Measurements from ENCODE around the gene DMP1.

- no peak for TF ChIP-seq EZH2phosphoT487 (IDR thresholded peaks at IDR 0.05; ENCODE audit: low read length)
- TF ChIP-seq CTCF (IDR thresholded peaks at IDR 0.05; ENCODE audit: low read length): no peak
- TF ChIP-seq EZH2 (optimal IDR thresholded peaks at IDR 0.05; ENCODE audit: low read depth, low read length): no peak
Observed at GRCh38 chr4:87633243-87633642, 16.8 kb upstream of the DMP1 start.
